Dendritic cell treated with granulocyte-macrophage colony-stimulating factor and Interleukin-4, amounts not matched to agents 40 ng/mL and 50 ng/mL, for 4 days (primary cell): ENCODE measurements around the gene GPR89A.
"Not testable (repeated sequence)": the region's sequence is repeated elsewhere in the genome, so short reads cannot be mapped to it uniquely, and the experiment has no call there.

Experiments
- H3K27ac Mint-ChIP-seq: one replicate; pipeline ENCODE4 v1.8.0; 2022; ENCODE audit warnings: mild to moderate bottlenecking, mixed read lengths
- H3K27me3 Mint-ChIP-seq: one replicate; pipeline ENCODE4 v1.8.0; 2022; ENCODE audit warnings: mild to moderate bottlenecking, mixed read lengths
- H3K36me3 Mint-ChIP-seq: one replicate; pipeline ENCODE4 v1.8.0; 2022; ENCODE audit warnings: low read depth, mixed read lengths
- H3K4me1 Mint-ChIP-seq: one replicate; pipeline ENCODE4 v1.8.0; 2022; ENCODE audit warnings: low read depth, mixed read lengths
- H3K4me3 Mint-ChIP-seq: one replicate; pipeline ENCODE4 v1.8.0; 2022; ENCODE audit warnings: mild to moderate bottlenecking, moderate library complexity, mixed read lengths
- H3K9me3 Mint-ChIP-seq: one replicate; pipeline ENCODE4 v1.8.0; 2022; ENCODE audit warnings: mixed read lengths
- intact Hi-C: fragments of 100-400 bp; cut with micrococcal nuclease; formaldehyde crosslinking; loops from one replicate; pipeline ENCODE4 v1.15.0; 2022

The GPR89A gene

GRCh38 chr1:145643990-145644389, 36.2 kb downstream of the GPR89A start:
- H3K4me3 Mint-ChIP-seq, intact Hi-C loops: not testable (repeated sequence)

DNA sequence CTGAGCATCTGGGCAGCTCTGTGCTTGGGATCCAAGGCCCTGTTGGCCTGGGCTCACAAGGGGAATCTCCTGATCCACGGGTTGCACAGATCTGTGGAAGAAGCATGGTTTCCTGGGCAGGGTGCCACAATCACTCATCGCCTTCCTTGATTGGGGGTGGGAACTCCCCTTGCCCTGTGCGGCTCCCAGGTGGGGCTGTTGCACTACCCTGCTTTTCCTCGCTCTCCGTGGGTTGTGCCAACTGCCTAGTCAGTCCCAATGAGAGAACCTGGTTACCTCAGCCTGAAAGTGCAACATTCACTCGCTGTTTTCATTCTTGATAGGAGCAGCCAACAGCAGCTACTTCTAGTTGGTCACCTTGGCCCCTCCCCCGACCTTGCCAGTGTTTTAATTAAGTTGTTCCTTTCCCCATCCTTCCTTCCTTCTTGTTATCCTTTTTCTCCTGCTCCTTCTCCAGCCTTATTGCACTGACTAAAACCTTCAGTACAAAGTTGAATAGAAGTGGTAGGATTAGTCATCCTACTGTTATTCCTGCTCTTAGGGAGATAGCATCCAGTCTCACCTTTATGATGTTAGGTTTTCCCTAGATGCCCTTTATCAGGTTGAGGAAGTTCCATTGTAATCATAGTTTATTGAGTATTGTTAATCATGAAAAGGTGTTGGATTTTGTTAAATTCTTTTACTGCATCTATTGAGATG, 48.6 kb downstream of the GPR89A start:
- intact Hi-C loops, H3K27me3 Mint-ChIP-seq, H3K9me3 Mint-ChIP-seq, H3K27ac Mint-ChIP-seq, H3K4me3 Mint-ChIP-seq, H3K4me1 Mint-ChIP-seq: not testable (repeated sequence)
- H3K36me3 Mint-ChIP-seq: peaks cover 25% of the 10 kb centered on the region

More at GRCh38 chr1:145643990-145644389, 36.2 kb downstream of the GPR89A start:
- H3K27me3 Mint-ChIP-seq, H3K27ac Mint-ChIP-seq, H3K36me3 Mint-ChIP-seq, H3K9me3 Mint-ChIP-seq, H3K4me1 Mint-ChIP-seq: not testable (repeated sequence)

GRCh38 chr1:145662502-145662901, 54.7 kb downstream of the GPR89A start:
- H3K27me3 Mint-ChIP-seq, H3K9me3 Mint-ChIP-seq, H3K27ac Mint-ChIP-seq, intact Hi-C loops, H3K4me3 Mint-ChIP-seq, H3K4me1 Mint-ChIP-seq: not testable (repeated sequence)
- H3K36me3 Mint-ChIP-seq: peaks cover 12% of the 10 kb centered on the region

DNA sequence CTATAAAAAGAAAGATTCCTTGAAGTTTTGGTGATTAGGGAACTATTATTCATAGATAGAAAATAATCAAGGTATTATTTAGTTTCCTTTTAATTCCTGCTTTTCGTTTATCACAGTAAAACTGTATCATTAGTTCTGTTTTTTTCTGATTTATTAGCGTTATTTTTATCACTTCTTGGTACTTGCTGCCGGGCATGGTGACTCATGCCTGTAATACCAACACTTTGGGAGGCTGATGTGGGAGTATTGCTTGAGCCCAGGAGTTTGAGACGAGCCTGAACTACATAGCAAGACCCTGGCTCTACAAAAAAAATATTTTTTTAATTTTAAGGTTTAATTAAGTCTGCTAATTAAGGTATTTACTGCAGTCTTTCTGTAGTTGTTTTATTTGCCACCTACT, 57.2 kb downstream of the GPR89A start:
- not testable (repeated sequence) for H3K27me3 Mint-ChIP-seq

DNA sequence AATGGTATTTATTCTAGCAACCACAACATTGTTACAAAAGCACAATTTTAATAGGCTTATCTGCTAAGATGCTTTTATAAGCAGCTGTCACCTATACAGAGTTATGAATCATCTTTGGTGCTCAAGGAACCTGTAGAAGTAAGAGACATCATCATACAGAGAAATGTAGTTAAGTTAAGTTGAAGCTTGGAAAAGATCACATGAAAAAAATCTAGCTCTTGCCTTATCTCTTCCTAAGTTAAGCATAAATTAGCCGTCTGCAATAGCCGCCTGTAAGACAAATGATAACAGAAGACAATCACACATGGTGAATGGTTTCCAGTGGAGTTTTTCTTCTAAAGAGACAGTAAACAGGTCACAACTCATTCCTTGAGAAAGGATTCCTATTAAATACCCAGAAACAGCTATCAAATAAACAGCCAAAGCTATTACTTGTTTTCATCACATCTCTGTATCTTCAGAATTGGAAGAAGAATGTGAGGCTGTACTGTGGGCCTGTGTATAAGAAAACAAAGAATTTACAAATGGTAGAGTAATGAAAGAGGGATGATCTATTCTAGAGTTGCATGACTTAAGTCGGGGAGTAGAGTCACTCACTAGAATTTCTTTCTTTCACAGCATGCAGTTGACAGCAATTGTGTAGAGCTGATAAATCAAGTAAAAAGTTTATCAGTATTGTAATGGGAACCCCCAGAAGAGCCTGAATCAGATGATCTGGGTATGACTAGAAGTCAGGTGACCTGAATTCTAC, 63.4 kb downstream of the GPR89A start:
- H3K4me1 Mint-ChIP-seq, H3K27ac Mint-ChIP-seq, H3K27me3 Mint-ChIP-seq, H3K4me3 Mint-ChIP-seq, H3K9me3 Mint-ChIP-seq, intact Hi-C loops: not testable (repeated sequence)
- H3K36me3 Mint-ChIP-seq: peaks cover 14% of the 10 kb centered on the region

More for the DNA sequence above, 57.2 kb downstream of the GPR89A start:
- H3K4me1 Mint-ChIP-seq, intact Hi-C loops, H3K9me3 Mint-ChIP-seq, H3K27ac Mint-ChIP-seq, H3K4me3 Mint-ChIP-seq: not testable (repeated sequence)
- peaks cover 12% of the 10 kb centered on the region for H3K36me3 Mint-ChIP-seq

- H3K27me3 Mint-ChIP-seq, intact Hi-C loops, H3K27ac Mint-ChIP-seq, H3K9me3 Mint-ChIP-seq, H3K4me1 Mint-ChIP-seq, H3K36me3 Mint-ChIP-seq, H3K4me3 Mint-ChIP-seq: not testable (repeated sequence)
These were observed 65.4 kb downstream of the GPR89A start for GRCh38 chr1:145673217-145673616.

DNA sequence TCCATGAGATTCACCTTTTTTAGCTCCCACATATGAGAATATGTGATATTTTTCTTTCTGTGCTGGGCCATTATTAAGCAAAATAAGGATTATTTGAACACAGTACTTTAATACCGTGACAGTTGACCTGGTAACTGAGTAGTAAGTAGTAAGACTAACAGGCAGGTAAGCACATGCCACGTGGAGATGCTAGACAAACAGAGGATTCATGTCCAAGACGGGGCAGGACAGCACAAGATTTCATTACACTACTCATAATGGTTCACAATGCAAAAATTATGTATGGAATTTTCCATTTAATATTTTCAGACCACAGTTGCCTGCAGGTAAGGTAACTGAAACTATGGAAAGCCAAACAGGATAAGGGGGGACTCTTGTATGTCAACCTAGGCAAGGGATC, 77.1 kb downstream of the GPR89A start:
- H3K9me3 Mint-ChIP-seq, H3K27ac Mint-ChIP-seq, H3K36me3 Mint-ChIP-seq, H3K27me3 Mint-ChIP-seq, H3K4me1 Mint-ChIP-seq, H3K4me3 Mint-ChIP-seq, intact Hi-C loops: not testable (repeated sequence)

DNA sequence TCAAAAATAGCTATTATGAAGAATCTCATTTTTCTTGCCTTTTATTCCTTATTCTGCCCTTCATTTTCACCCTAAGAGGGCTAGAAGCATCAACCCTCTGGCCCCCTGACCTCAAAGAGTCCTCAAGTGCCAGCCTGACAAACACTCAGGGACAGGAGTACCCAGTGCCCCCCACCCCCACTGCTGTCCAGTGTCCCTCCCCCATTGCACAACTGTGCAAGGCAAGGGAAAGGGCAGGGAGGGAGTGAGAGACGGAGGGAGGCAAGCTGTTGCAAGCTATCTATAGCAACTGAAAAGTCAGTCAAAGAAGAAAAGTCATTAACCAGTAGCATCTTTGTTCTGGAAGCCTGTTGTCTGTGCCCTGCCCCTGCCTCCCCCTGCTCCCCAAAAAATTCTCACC, 78.3 kb downstream of the GPR89A start:
- H3K27ac Mint-ChIP-seq, H3K4me1 Mint-ChIP-seq, intact Hi-C loops, H3K9me3 Mint-ChIP-seq, H3K36me3 Mint-ChIP-seq, H3K27me3 Mint-ChIP-seq, H3K4me3 Mint-ChIP-seq: not testable (repeated sequence)

DNA sequence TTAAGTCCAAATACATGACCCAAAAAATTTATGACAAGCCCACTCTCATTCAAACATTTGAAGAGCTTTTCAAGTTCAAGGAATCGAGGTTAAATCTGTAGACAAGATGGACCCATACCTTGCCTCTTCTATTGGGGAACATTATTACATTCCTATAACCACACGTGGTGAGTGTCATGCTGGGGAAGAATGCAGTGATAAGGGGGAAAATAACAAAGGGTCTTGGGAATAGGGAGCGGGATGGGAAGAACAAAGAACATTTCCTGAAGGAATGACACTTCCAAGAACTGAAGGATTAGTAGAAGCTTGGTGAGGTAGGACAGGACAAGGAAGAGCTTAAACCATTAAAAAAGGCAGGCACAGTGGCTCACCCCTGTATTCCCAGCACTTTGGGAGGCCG, 80.5 kb downstream of the GPR89A start:
- H3K27ac Mint-ChIP-seq: no peak overlapping the region
- no peaks in the 10 kb centered on the region for H3K9me3 Mint-ChIP-seq
- no peaks in the 10 kb centered on the region for H3K36me3 Mint-ChIP-seq
- intact Hi-C loops: no loop called here
- peaks cover 8% of the 10 kb centered on the region for H3K4me1 Mint-ChIP-seq
- no peaks in the 10 kb centered on the region for H3K27me3 Mint-ChIP-seq
- H3K4me3 Mint-ChIP-seq: no peak overlapping the region

- intact Hi-C loops: no loop called here
- Mint-ChIP-seq H3K4me1 (peaks cover 8% of the 10 kb centered on the region), H3K36me3 (no peaks in the 10 kb centered on the region), H3K4me3 (no peak overlapping the region), H3K27ac (no peak overlapping the region), H3K27me3 (no peaks in the 10 kb centered on the region), H3K9me3 (no peaks in the 10 kb centered on the region)
These were observed 81.1 kb downstream of the GPR89A start for GRCh38 chr1:145688924-145689323.

GRCh38 chr1:145689922-145690321, 82.1 kb downstream of the GPR89A start:
- Mint-ChIP-seq H3K4me3 (no peak overlapping the region), H3K27ac (no peak overlapping the region), H3K4me1 (peaks cover 8% of the 10 kb centered on the region)

DNA sequence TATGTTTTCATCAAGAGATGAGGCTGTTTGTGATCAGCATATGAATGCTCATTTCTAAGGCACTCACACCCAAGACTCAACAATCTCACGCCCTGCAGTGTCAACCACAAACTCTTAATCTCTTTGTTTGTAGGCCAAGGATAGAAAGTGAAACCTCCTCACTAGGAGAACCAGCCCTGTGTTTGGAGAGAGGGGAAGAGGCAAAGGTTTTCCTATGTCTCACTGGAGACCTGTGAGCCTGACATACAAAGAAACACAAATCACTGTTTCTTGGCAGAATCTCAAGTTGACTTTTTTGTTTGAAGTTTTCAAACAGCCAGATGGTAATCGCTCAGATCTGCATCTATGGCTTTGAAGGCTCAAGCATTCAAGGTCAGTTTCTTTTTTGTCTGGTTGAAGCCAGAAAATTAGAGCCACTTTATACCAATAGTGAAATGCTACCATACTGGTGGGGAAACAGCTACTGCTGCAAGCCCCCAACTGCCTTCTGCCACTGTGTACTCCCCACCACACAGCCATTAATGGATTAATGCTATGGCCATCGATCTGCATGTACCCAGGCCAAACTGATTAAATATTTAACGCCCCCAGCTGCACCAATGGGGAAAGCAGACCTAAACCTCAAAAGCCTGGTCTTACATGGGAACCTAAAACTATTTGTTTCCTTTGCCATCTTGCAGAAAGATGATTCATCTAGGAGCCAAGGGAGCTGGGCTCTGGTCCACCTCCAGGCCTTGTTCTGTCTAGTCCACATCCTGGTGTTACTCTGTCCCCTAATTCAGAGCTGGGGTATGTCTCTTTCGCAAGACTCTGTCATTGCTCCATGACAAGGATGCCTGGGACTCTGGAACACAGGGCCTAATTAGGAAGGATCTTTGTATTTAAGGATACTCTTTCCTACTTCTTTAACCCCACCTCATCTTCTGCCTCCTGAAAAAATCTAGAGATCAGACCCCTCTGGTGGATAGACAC, 83.1 kb downstream of the GPR89A start:
- Mint-ChIP-seq H3K36me3 (no peaks in the 10 kb centered on the region), H3K27me3 (no peaks in the 10 kb centered on the region), H3K9me3 (no peaks in the 10 kb centered on the region), H3K4me1 (peaks cover 8% of the 10 kb centered on the region), H3K4me3 (no peak overlapping the region), H3K27ac (no peak overlapping the region)
- intact Hi-C loops: no loop called here

More at GRCh38 chr1:145689922-145690321, 82.1 kb downstream of the GPR89A start:
- no peaks in the 10 kb centered on the region for H3K36me3 Mint-ChIP-seq
- intact Hi-C loops: no loop called here
- H3K9me3 Mint-ChIP-seq: no peaks in the 10 kb centered on the region
- H3K27me3 Mint-ChIP-seq: no peaks in the 10 kb centered on the region

- Mint-ChIP-seq H3K4me1 (peaks cover 23% of the 10 kb centered on the region), H3K36me3 (no peaks in the 10 kb centered on the region), H3K9me3 (no peaks in the 10 kb centered on the region), H3K27me3 (no peaks in the 10 kb centered on the region), H3K4me3 (no peak overlapping the region), H3K27ac (no peak overlapping the region)
- intact Hi-C loops: no loop called here
These were observed 85.1 kb downstream of the GPR89A start for GRCh38 chr1:145692785-145693443.
